Activated naive CD4-positive, alpha-beta T cell treated with anti-CD3 and anti-CD28 coated beads, Interleukin-2, amount 50 U/mL, for 24 hours (primary cell): ENCODE measurements around the gene PTPN14.
A peak's percentile ranks its signal among the peaks of the same experiment; 100 is the strongest.

Experiments
- H3K27ac Mint-ChIP-seq: one replicate; pipeline ENCODE4 v1.8.0; 2021; ENCODE audit warnings: mild to moderate bottlenecking, mixed read lengths
- H3K27me3 Mint-ChIP-seq: one replicate; pipeline ENCODE4 v1.8.0; 2021; ENCODE audit warnings: mixed read lengths
- H3K36me3 Mint-ChIP-seq: one replicate; pipeline ENCODE4 v1.8.0; 2021; ENCODE audit warnings: mixed read lengths
- H3K4me1 Mint-ChIP-seq: one replicate; pipeline ENCODE4 v1.8.0; 2021; ENCODE audit warnings: mixed read lengths
- H3K4me3 Mint-ChIP-seq: one replicate; pipeline ENCODE4 v1.8.0; 2021; ENCODE audit warnings: mild to moderate bottlenecking, mixed read lengths
- H3K9me3 Mint-ChIP-seq: one replicate; pipeline ENCODE4 v1.8.0; 2021; ENCODE audit warnings: mixed read lengths

The PTPN14 gene

DNA sequence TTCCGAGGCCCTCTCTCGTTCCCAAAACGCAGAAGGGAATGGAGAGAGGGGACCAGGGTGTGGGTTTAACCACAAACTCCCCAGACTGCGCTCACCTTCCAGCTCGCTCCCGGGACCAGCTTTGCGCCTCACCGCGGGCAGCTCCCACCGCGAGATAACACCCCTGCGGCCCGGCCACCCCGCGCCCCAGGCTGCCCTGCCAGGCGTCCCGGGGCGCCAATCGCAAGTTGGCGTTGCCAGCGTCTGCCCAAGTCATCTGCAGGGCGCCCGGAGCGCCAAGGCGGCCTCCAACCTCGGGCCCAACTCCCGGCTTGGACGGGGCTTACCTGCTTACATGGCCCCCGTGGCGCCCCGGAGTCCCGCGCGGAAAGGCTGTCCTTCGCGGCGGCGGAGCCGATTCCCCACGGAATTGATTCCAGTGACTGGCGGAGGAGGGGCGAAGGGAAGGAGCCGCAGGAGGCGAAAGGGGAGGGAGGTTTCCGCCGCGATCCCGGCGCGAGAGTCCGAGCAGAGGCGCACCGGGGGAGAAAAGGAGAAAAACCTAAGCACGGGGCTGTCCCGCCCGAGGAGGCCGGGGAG, 456 bp downstream of the PTPN14 start:
- Mint-ChIP-seq H3K27me3 (peaks cover 38% of the 10 kb centered on the region), H3K4me1 (no peaks in the 10 kb centered on the region), H3K27ac (no peak overlapping the region), H3K36me3 (no peaks in the 10 kb centered on the region), H3K9me3 (no peaks in the 10 kb centered on the region), H3K4me3 (no peak overlapping the region)

DNA sequence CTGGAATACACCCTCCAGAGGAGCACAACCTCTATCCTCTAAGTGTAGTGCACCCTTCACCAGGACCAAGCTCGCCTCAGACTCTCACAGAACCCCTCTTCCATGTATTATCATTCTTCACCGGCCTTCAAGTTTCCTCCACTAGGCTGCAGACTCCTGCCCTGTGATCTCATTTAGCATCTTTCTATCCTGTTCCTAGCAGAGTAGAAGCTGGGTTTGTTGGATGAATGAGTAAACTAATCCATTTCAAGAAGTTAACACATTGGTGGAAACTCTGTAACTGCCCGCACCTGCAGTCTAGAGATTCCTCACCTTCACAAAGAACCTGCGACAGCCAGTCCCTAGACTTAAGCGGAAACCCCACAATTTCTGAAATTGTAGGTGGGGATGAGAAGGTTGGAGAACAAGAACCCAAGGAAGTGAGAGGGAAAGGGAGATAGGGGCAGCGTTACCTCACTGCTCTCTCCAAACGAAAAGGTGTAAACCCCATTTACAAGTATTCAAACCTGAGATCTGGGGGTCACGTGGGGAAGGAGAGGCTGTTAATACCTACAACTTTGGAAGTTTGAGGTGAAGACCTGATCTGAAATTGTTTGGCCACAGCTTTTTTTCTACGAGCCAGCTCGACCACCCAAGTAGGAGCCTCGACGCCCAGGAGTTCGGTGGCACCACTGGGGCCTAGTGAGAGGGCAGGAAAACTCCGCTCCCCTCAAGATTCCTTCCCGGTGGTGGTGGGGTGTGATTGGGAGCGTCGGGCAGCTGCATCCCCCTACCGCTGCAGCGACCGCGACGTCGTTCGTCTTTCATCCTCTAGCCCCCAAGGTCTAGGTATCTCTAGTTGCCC, 1.2 kb downstream of the PTPN14 start:
- Mint-ChIP-seq H3K36me3 (no peaks in the 10 kb centered on the region), H3K27me3 (peaks cover 38% of the 10 kb centered on the region), H3K27ac (no peak overlapping the region), H3K4me1 (no peaks in the 10 kb centered on the region), H3K9me3 (no peaks in the 10 kb centered on the region), H3K4me3 (peak overlapping the region; percentile 35)

DNA sequence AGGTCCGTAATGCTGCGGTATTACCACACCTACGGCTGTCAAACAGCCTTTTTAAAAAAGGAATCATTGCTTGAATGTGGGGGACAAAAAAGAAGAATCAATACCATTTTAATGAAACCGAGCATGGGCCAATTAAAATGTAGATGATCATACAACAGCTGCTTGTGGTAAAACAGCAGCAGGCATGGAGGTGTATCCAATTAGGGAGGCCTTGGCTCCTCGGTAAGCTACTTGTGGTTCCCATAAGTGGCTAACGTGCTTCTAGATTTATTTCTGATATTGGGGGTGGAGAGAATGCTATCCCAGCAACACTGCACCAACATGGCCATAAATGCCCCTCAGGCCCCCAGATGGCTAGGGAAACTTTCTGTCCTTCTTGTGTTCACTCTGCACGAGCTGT, 1.8 kb downstream of the PTPN14 start:
- Mint-ChIP-seq H3K4me3 (no peak overlapping the region), H3K27ac (no peak overlapping the region), H3K36me3 (no peaks in the 10 kb centered on the region), H3K27me3 (peaks cover 39% of the 10 kb centered on the region), H3K4me1 (no peaks in the 10 kb centered on the region), H3K9me3 (no peaks in the 10 kb centered on the region)

DNA sequence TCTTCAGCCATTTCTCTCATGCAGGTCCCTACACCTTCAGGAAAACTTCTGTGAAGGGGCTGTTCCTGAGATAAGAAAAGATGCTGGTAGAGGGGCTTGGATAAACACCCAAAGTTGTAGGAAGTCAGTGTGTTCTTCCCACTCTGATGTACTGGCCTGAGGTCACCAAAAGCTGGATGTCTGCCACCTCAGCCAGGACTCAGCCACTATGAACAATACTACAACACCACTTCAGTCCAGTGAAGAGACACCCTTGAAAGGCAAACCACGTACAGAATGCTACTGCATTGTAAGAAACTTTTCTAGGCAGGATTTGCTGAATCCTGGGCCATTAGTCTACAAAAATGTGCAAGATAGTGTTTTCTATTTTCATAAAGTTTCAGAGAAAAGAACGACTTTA, 2.4 kb downstream of the PTPN14 start:
- no peak overlapping the region for H3K27ac Mint-ChIP-seq
- H3K4me1 Mint-ChIP-seq: no peaks in the 10 kb centered on the region
- no peaks in the 10 kb centered on the region for H3K9me3 Mint-ChIP-seq
- peaks cover 39% of the 10 kb centered on the region for H3K27me3 Mint-ChIP-seq
- no peaks in the 10 kb centered on the region for H3K36me3 Mint-ChIP-seq
- no peak overlapping the region for H3K4me3 Mint-ChIP-seq

DNA sequence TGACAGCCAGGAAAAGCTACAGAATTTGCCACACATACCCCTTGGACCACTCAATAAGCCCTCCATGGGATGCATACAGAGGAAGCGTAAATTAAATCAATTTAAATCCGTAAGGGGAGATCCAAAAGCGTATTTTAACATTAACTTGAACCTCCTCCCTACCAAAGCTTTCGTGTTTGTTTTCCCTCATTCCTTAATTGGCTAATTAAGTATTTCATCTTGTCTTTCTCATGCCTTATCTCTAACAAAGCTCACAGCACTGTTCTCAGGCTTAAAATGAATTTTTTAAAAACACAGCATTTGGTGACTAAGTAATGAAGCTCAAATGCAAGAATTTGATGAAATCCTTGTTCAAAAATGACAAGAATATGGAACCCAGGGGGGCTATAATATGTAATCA, 3.1 kb downstream of the PTPN14 start:
- no peaks in the 10 kb centered on the region for H3K4me1 Mint-ChIP-seq

DNA sequence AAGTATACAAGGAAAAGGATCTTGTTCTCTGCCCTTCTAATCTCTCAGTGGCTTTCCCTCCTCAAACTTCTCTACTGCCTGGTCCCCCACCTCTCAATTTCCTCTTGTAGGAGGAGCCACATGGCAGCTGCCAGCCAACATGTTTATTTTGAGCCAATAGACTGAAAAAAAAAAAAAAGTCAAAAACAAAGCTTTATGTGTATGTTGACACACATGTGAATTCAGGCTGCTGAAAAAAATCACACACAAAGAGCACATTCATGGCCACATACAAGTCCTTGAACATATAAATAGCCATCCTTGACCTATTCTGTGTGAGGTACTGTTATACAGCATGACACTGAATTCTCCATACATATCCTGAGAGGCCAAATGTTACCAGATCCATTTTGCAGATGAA, 3.7 kb downstream of the PTPN14 start:
- Mint-ChIP-seq H3K36me3 (no peaks in the 10 kb centered on the region), H3K27ac (no peak overlapping the region), H3K9me3 (no peaks in the 10 kb centered on the region), H3K27me3 (peaks cover 33% of the 10 kb centered on the region), H3K4me3 (no peak overlapping the region), H3K4me1 (no peaks in the 10 kb centered on the region)

More for the DNA sequence above, 3.1 kb downstream of the PTPN14 start:
- H3K27ac Mint-ChIP-seq: no peak overlapping the region
- no peak overlapping the region for H3K4me3 Mint-ChIP-seq
- no peaks in the 10 kb centered on the region for H3K9me3 Mint-ChIP-seq
- no peaks in the 10 kb centered on the region for H3K36me3 Mint-ChIP-seq
- peaks cover 35% of the 10 kb centered on the region for H3K27me3 Mint-ChIP-seq

DNA sequence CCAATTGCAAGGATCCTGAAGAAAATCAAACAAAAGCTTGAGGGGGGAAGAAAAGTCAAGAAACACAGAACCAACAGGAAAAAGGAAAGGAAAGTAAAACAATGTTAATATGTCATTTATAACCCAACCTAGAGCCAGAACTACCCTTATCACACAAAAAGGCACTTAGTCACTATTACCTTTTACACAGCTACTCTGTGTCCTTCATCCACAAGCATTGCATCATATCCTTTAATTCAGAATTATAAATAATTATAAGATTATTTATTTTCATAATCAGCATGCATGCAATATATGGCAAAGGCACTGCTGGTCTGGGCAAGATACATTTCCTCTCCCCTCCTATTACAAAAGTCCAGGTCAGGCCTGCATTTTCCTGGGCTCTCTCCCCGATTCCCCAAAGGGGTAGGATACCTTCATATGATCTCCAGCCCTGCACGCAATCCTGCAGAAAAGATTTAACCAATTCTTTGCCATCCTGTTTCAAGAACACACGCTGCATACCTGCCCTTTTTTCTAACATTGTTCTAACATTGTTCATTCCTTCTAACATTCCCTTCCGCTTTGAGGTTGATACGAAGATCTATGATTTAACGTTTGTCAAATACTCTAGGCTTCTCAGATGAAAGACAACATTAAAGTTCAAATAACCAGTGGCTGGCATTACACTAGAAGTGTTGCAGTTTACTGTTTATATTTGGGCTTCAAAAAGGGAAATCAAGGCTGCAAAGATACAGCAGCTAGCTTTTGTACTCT, 4.3 kb downstream of the PTPN14 start:
- H3K36me3 Mint-ChIP-seq: no peaks in the 10 kb centered on the region
- H3K27me3 Mint-ChIP-seq: peaks cover 28% of the 10 kb centered on the region
- no peak overlapping the region for H3K27ac Mint-ChIP-seq
- H3K4me1 Mint-ChIP-seq: no peaks in the 10 kb centered on the region
- H3K4me3 Mint-ChIP-seq: no peak overlapping the region
- H3K9me3 Mint-ChIP-seq: no peaks in the 10 kb centered on the region

DNA sequence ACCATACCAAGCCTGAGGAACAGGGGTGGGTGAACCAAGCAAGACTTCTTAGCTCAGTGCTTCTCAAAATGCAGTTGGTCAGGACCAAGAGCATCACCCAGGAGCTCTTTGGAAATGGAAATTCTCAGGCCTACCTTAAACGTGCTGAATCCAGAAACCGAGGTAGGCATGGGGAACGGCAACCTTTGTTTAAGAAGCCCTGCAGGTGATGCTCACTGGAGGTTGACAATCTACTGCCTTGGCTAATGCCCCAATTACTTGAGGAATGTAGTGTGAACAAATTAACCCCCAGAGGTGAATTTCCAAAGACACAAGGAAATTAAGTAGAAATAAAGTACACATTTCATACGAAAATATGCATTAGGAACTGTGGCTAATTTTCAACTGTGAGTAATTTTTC, 5.3 kb downstream of the PTPN14 start:
- H3K36me3 Mint-ChIP-seq: no peaks in the 10 kb centered on the region
- no peak overlapping the region for H3K27ac Mint-ChIP-seq
- no peak overlapping the region for H3K4me3 Mint-ChIP-seq
- H3K27me3 Mint-ChIP-seq: peaks cover 30% of the 10 kb centered on the region
- H3K9me3 Mint-ChIP-seq: no peaks in the 10 kb centered on the region
- no peaks in the 10 kb centered on the region for H3K4me1 Mint-ChIP-seq

DNA sequence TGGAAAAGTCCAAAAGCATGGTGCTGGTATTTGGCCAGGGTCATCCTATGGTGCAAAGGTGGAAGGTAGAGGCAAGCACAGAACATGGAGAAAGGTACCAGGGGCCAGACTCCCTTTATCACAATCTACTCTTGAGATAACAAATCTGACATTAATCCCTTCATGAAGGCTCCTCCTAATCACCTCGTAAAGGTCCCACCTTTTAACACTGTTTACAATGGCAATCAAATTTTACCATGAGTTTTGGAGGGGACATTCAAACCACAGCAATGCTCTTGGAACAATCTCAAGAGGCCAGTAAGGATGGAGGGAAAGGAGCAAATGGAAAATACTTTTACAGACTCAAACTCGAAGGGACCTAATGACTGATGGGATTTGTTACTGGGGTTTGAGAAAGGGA, 6.1 kb downstream of the PTPN14 start:
- Mint-ChIP-seq H3K4me3 (no peak overlapping the region), H3K27me3 (peaks cover 30% of the 10 kb centered on the region), H3K27ac (no peak overlapping the region), H3K36me3 (no peaks in the 10 kb centered on the region), H3K9me3 (no peaks in the 10 kb centered on the region), H3K4me1 (no peaks in the 10 kb centered on the region)

DNA sequence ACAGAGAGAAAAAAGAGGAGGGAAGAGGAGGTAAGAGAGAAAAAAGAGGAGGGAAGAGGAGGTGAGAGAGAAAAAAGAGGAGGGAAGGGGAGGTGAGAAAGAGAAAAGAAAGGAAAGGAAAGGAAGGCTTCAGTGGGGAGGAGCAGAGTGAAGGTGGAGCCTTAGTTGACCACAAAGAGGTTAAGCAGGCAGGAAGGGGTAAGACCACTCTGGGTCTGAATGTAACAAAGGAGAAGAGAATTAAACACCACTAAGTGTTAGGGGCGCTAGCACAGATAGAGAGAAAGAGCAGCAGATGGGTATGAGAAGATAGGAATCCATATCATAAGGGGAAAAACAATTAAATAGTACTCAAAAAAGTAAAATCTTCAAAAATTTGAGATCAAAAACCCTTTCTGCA, 6.6 kb downstream of the PTPN14 start:
- H3K27me3 Mint-ChIP-seq: peaks cover 25% of the 10 kb centered on the region
- no peaks in the 10 kb centered on the region for H3K4me1 Mint-ChIP-seq

DNA sequence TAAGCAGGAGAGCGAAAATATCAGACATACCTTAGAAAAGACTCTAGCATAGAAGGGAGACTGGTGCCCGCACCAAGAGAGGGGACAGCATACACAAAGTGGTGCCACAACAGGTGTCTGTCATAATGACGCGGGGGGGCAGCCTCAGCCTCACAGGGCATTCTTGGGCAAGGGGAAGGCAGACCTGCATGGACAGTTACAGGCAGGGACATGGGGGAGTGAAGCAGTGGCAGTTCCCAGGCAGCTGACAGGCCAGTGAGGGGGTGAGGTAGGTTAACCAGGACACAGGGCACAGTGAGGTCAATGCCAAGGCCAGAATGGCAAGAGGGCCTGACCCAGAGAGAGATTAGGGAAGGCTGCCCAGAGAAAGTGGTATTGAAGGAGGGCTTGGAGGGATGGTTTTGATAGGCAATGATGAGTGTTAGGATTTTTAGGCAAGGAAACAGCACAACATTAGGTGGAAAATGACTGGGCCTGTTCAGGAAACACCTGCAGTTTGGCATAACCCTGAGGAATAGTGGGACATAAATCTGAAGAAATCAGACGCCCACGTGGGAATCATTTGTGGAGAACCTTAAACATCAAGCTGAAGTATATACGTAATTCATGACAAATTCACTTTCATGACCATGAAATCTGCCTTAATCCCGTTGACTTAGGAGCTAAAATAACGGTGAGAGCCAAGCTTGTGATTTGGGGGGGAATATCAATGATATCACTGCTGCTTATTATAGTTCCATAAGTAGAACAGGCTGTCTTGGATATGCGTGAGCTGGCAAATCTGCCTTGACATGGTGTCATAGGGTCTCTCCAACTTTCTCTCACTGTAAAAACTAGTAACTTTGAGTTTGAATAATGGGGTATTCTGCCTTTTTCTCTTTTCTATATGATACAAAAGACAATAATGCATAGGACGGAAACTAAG, 8.9 kb downstream of the PTPN14 start:
- Mint-ChIP-seq H3K27me3 (peaks cover 9% of the 10 kb centered on the region), H3K4me1 (no peaks in the 10 kb centered on the region), H3K9me3 (no peaks in the 10 kb centered on the region), H3K27ac (no peak overlapping the region), H3K4me3 (no peak overlapping the region), H3K36me3 (no peaks in the 10 kb centered on the region)

More for the DNA sequence above, 6.6 kb downstream of the PTPN14 start:
- H3K4me3 Mint-ChIP-seq: no peak overlapping the region
- H3K9me3 Mint-ChIP-seq: no peaks in the 10 kb centered on the region
- no peak overlapping the region for H3K27ac Mint-ChIP-seq
- H3K36me3 Mint-ChIP-seq: no peaks in the 10 kb centered on the region

DNA sequence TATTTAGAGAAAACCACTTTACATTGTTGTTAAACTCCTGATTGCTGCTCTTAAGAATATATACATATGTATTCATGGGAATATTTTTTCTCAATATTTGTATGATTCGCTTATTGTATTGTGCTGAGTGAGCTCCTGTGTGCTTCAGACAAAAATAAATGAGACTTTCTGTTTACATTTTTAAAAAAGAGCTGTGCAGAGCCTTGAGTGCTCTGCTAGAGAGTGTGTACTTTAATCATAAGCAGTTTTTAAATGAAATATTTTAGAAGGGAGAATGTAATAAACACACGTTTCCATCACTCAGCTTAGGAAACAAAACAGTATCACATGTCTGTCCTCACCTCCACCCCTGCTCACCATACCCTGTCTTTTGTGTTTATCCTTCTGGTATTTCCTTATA, 9.7 kb downstream of the PTPN14 start:
- H3K27me3 Mint-ChIP-seq: peaks cover 9% of the 10 kb centered on the region
- no peaks in the 10 kb centered on the region for H3K36me3 Mint-ChIP-seq
- no peak overlapping the region for H3K4me3 Mint-ChIP-seq
- H3K27ac Mint-ChIP-seq: no peak overlapping the region
- H3K9me3 Mint-ChIP-seq: no peaks in the 10 kb centered on the region
- no peaks in the 10 kb centered on the region for H3K4me1 Mint-ChIP-seq

DNA sequence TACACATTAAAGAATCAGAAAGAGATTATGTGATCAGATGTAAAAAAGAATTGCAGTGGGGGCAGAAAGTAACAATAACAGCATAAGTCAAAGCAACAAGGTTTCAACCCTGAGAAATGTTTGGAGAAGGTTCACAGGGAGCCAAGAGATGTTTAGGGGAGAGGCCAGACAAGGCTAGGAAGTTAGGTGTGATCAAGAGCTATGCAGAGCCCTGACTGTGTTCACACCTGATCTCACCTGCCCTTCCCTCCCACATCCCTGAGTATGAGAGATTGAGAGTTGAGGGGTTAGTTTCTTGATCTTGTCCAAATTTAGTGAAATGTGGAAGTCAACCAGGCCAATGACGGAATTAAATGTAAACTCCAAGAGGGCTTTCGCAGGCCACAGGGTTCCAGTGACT, 10.2 kb downstream of the PTPN14 start:
- H3K36me3 Mint-ChIP-seq: no peaks in the 10 kb centered on the region
- H3K4me3 Mint-ChIP-seq: no peak overlapping the region
- peaks cover 7% of the 10 kb centered on the region for H3K27me3 Mint-ChIP-seq
- no peaks in the 10 kb centered on the region for H3K9me3 Mint-ChIP-seq
- H3K27ac Mint-ChIP-seq: no peak overlapping the region
- H3K4me1 Mint-ChIP-seq: no peaks in the 10 kb centered on the region

DNA sequence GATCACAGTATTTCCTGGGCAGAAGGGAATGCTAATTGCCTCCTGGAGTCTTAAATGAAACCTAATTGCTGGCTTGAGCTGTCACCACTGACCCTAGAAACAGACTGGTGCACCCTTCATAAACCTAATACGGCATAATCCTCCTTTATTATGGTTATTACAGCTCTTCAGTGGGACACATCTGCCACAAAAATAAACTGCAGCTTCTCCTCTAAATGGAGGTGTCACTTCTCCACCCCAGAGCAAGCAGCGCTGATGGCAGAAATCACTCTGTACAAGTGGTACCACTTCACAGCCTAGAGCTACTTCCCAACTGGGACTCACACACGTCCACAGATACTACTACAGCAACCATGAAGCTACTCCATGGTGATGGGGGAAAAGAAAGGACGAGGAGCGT, 11.1 kb downstream of the PTPN14 start:
- Mint-ChIP-seq H3K9me3 (no peaks in the 10 kb centered on the region), H3K36me3 (no peaks in the 10 kb centered on the region), H3K4me1 (no peaks in the 10 kb centered on the region), H3K27ac (no peak overlapping the region), H3K27me3 (peaks cover 7% of the 10 kb centered on the region), H3K4me3 (no peak overlapping the region)

DNA sequence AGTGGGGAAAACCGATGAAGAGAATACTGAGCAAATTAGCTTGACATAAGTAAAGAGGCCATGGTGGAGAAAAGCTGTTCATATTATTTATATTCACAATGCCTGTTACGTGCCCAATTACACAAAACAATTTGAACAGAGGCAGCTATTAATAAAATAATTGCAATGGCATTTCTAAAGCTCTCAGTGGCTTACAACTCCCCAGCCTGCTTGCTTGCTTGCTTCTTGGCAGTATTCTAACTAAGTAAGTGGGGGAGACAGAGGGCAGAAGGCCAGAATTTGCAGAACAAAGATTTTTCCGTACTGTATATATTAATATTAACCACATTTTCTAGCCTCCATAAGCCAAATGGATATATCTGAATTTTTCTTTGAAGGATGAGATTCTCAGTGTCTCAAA, 12.9 kb downstream of the PTPN14 start:
- H3K9me3 Mint-ChIP-seq: no peaks in the 10 kb centered on the region
- no peak overlapping the region for H3K27ac Mint-ChIP-seq
- peaks cover 5% of the 10 kb centered on the region for H3K27me3 Mint-ChIP-seq
- H3K4me3 Mint-ChIP-seq: no peak overlapping the region
- no peaks in the 10 kb centered on the region for H3K4me1 Mint-ChIP-seq
- H3K36me3 Mint-ChIP-seq: no peaks in the 10 kb centered on the region
